GM23338 (cell line): ENCODE data around the gene HSPA1B. TPM values are rescaled to one million over a fixed set of nuclear protein-coding genes. Genes with fewer than 3 reads are reported as not detected.

ENCODE experiments used
- ATAC-seq: fragments of 200-7000 bp; cut with Tn5 transposase; 3 replicates; pipeline ENCODE4 v1.9.1; 2020
- DNase-seq: peaks from one replicate; pipeline ENCODE4 v3.0.0-alpha.2; 2015; ENCODE audit warnings: low spot score
- H2AFZ ChIP-seq: fragments of 200-600 bp; sonication (generic); 2 replicates; pipeline ENCODE4 v1.8.0; 2016; ENCODE audit warnings: antibody characterized with exemption, mild to moderate bottlenecking, moderate library complexity
- H3F3A ChIP-seq: fragments of 200-600 bp; sonication (generic); replicated peaks from 2 replicates; pipeline ENCODE4 v1.8.0; 2017; ENCODE audit warnings: antibody characterized with exemption, mixed run types, low read depth
- H3K27ac ChIP-seq: fragments of 200-600 bp; sonication (generic); 2 replicates; pipeline ENCODE4 v1.6.1; 2016; ENCODE audit warnings: low read depth
- H3K27me3 ChIP-seq: fragments of 200-600 bp; sonication (generic); 2 replicates; pipeline ENCODE4 v1.8.0; 2016; ENCODE audit warnings: mild to moderate bottlenecking, mixed run types, moderate library complexity; ENCODE audit not compliant: insufficient read depth
- H3K36me3 ChIP-seq: fragments of 200-600 bp; sonication (generic); 2 replicates; pipeline ENCODE4 v1.8.0; 2016; ENCODE audit warnings: mild to moderate bottlenecking; ENCODE audit not compliant: insufficient read depth
- H3K4me1 ChIP-seq: fragments of 200-600 bp; sonication (generic); 2 replicates; pipeline ENCODE4 v1.8.0; 2016; ENCODE audit warnings: mild to moderate bottlenecking, moderate library complexity; ENCODE audit not compliant: insufficient read depth
- H3K4me2 ChIP-seq: fragments of 200-600 bp; sonication (generic); 2 replicates; pipeline ENCODE4 v1.7.1; 2017; ENCODE audit warnings: mixed run types
- H3K4me3 ChIP-seq: fragments of 200-600 bp; sonication (generic); 2 replicates; pipeline ENCODE4 v1.6.1; 2016; ENCODE audit warnings: mixed run types
- H3K79me2 ChIP-seq: fragments of 200-600 bp; sonication (generic); replicated peaks from 2 replicates; pipeline ENCODE4 v1.8.0; 2017; ENCODE audit warnings: mild to moderate bottlenecking; ENCODE audit not compliant: insufficient read depth
- H3K9me2 ChIP-seq: fragments of 200-600 bp; sonication (generic); 2 replicates; pipeline ENCODE4 v1.8.0; 2017; ENCODE audit not compliant: insufficient read depth
- H4K20me1 ChIP-seq: fragments of 200-600 bp; sonication (generic); replicated peaks from 2 replicates; pipeline ENCODE4 v1.8.0; 2017; ENCODE audit warnings: mild to moderate bottlenecking; ENCODE audit not compliant: insufficient read depth
- H3K27ac Mint-ChIP-seq: 2 replicates; pipeline ENCODE4 v1.8.0; 2020; ENCODE audit warnings: inconsistent platforms, mild to moderate bottlenecking, moderate library complexity, mixed read lengths
- H3K27me3 Mint-ChIP-seq: 3 replicates; pipeline ENCODE4 v1.8.0; 2022; ENCODE audit warnings: low read depth, mild to moderate bottlenecking, moderate library complexity, mixed read lengths, inconsistent platforms; ENCODE audit not compliant: insufficient read depth, poor library complexity
- H3K36me3 Mint-ChIP-seq: 3 replicates; pipeline ENCODE4 v1.8.0; 2021; ENCODE audit warnings: low read depth, mild to moderate bottlenecking, inconsistent platforms, moderate library complexity, mixed read lengths
- H3K4me1 Mint-ChIP-seq: 3 replicates; pipeline ENCODE4 v1.8.0; 2020; ENCODE audit warnings: mild to moderate bottlenecking, inconsistent platforms, mixed read lengths
- H3K4me3 Mint-ChIP-seq: 3 replicates; pipeline ENCODE4 v1.8.0; 2021; ENCODE audit warnings: moderate library complexity, mild to moderate bottlenecking, inconsistent platforms, mixed read lengths
- H3K9me3 Mint-ChIP-seq: 3 replicates; pipeline ENCODE4 v1.8.0; 2020; ENCODE audit warnings: moderate library complexity, mild to moderate bottlenecking, inconsistent platforms, mixed read lengths
- CREB1 ChIP-seq: fragments of 250-450 bp; sonication (Bioruptor Pico); IDR thresholded peaks from 2 replicates; pipeline ENCODE4 v1.5.0; 2020; ENCODE audit warnings: low read depth, mild to moderate bottlenecking, moderate library complexity
- ETS1 ChIP-seq: IDR thresholded peaks from 2 replicates; pipeline ENCODE4 v1.6.1; 2016; ENCODE audit warnings: antibody characterized with exemption
- EZH2 ChIP-seq: fragments of 200-600 bp; sonication (generic); IDR thresholded peaks from one replicate; pipeline ENCODE4 v1.8.0; 2017; ENCODE audit warnings: antibody characterized with exemption, mild to moderate bottlenecking, low read depth; ENCODE audit not compliant: unreplicated experiment
- EZH2phosphoT487 ChIP-seq: fragments of 200-600 bp; sonication (generic); IDR thresholded peaks from one replicate; pipeline ENCODE4 v1.8.1; 2018; ENCODE audit warnings: antibody characterized with exemption; ENCODE audit not compliant: unreplicated experiment
- JUNB ChIP-seq: IDR thresholded peaks from one replicate; pipeline ENCODE4 v1.6.1; 2016; ENCODE audit warnings: antibody characterized with exemption; ENCODE audit not compliant: unreplicated experiment
- NANOG ChIP-seq: IDR thresholded peaks from 2 replicates; pipeline ENCODE4 v1.6.1; 2016; ENCODE audit warnings: antibody characterized with exemption, borderline replicate concordance
- POLR2AphosphoS5 ChIP-seq: IDR thresholded peaks from 2 replicates; pipeline ENCODE4 v1.6.1; 2016; ENCODE audit warnings: antibody characterized with exemption, low read depth
- REST ChIP-seq: IDR thresholded peaks from one replicate; pipeline ENCODE4 v1.6.1; 2018; ENCODE audit warnings: antibody characterized with exemption; ENCODE audit not compliant: unreplicated experiment
- STAT1 ChIP-seq: IDR thresholded peaks from one replicate; pipeline ENCODE4 v1.6.1; 2016; ENCODE audit warnings: antibody characterized with exemption; ENCODE audit not compliant: unreplicated experiment
- ZNF114 ChIP-seq: fragments of 250-450 bp; sonication (Bioruptor Pico); IDR thresholded peaks from 2 replicates; pipeline ENCODE4 v1.5.0; 2020; ENCODE audit warnings: mild to moderate bottlenecking, moderate library complexity
- ZNF331 ChIP-seq: fragments of 250-450 bp; sonication (Bioruptor Pico); IDR thresholded peaks from 2 replicates; pipeline ENCODE4 v1.5.0; 2020; ENCODE audit warnings: low read depth, mild to moderate bottlenecking, moderate library complexity
- ZNF462 ChIP-seq: fragments of 250-450 bp; sonication (Bioruptor Pico); IDR thresholded peaks from 2 replicates; pipeline ENCODE4 v1.5.0; 2020; ENCODE audit warnings: mild to moderate bottlenecking, moderate library complexity
- polyA plus RNA-seq: library from polyadenylated mRNA; unstranded; fragments of >200 nt; fragmentation: Nextera tagmentation; extraction: Ambion mirVana; gene quantifications from 2 replicates; pipeline ENCODE4 v1.2.1, GENCODE V29; 2016
- total RNA-seq: library from RNA; depleted of rRNA; stranded (reverse); fragments of >200 nt; shearing (Covaris generic); gene quantifications from 2 replicates; pipeline ENCODE4 v1.2.3, GENCODE V29; 2014
- TF ChIP-seq, protein P1 (sequence below), 2 experiments: fragments of 200-600 bp in 1 of 2; sonication (generic) in 1 of 2; conservative IDR thresholded peaks; 2 replicates each; pipeline versions ENCODE4 v1.5.1 to v1.6.1; 2016 to 2017; ENCODE audit warnings: antibody characterized with exemption in 2 of 2, low read depth in 2 of 2, mild to moderate bottlenecking in 2 of 2, moderate library complexity in 1 of 2

HSPA1B gene
- total and polyA plus RNA-seq, 2 experiments from 2014 or later, result 31.7 to 113 TPM

DNA sequence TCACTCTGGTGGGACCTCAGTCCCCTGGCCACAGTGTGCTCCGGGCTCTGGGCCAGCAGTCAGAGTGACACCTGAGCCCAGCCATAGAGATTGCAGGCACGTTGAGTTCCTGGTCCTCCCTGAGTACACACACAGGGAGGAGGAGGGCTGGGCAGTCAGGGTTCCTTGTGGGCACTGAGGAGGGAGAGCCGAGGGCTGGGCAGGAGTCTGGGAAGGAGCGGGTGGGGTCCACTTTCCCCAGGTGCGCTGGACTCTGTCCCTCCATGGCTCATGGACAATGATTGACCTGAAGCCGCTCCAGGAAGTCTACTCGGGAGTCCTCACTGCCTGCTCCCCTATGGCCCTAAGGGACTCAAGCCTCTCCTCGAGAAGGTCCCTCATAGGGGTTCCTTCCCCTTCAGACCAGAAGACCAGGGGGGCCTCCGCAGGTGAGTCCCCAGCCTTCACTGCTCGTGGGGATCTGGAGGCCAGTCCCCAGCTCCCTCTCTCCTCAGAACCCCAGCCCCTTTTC lies 50.2 kb downstream of the HSPA1B start:
- ATAC-seq (peak; percentile 9; the same call in 2 of the 3 replicates), DNase-seq (no peak)
- H3K4me1 Mint-ChIP-seq, result peaks cover 8% of the 10 kb centered on the region
- Histone ChIP-seq H4K20me1 (peaks cover 3% of the 10 kb centered on the region), H3F3A (peaks cover 14% of the 10 kb centered on the region), H3K4me3 (no peak overlapping the region), H3K79me2 (no peaks in the 10 kb centered on the region), H3K4me2 (no peak overlapping the region), H3K27ac (no peak overlapping the region), H2AFZ (no peak overlapping the region), H3K9me2 (no peaks in the 10 kb centered on the region), H3K36me3 (peaks cover 11% of the 10 kb centered on the region; the same call in 1 of the 2 replicates), H3K27me3 (no peaks in the 10 kb centered on the region), H3K4me1 (peaks cover 4% of the 10 kb centered on the region; the same call in 1 of the 2 replicates)
- H3K36me3 Mint-ChIP-seq, result peaks cover 33% of the 10 kb centered on the region
- no peaks in the 10 kb centered on the region for H3K9me3 Mint-ChIP-seq
- peaks cover 5% of the 10 kb centered on the region for H3K27me3 Mint-ChIP-seq
- H3K27ac Mint-ChIP-seq, result no peak overlapping the region
- no peak overlapping the region for H3K4me3 Mint-ChIP-seq
- TF ChIP-seq REST (no peak), ZNF331 (CRISPR knock-in tag) (no peak), EZH2phosphoT487 (no peak), ETS1 (no peak), JUNB (no peak), ZNF462 (CRISPR knock-in tag) (no peak), STAT1 (no peak), CREB1 (no peak), ZNF114 (CRISPR knock-in tag) (no peak), EZH2 (no peak), POLR2AphosphoS5 (no peak), NANOG (no peak)
- TF ChIP-seq, protein P1, sequence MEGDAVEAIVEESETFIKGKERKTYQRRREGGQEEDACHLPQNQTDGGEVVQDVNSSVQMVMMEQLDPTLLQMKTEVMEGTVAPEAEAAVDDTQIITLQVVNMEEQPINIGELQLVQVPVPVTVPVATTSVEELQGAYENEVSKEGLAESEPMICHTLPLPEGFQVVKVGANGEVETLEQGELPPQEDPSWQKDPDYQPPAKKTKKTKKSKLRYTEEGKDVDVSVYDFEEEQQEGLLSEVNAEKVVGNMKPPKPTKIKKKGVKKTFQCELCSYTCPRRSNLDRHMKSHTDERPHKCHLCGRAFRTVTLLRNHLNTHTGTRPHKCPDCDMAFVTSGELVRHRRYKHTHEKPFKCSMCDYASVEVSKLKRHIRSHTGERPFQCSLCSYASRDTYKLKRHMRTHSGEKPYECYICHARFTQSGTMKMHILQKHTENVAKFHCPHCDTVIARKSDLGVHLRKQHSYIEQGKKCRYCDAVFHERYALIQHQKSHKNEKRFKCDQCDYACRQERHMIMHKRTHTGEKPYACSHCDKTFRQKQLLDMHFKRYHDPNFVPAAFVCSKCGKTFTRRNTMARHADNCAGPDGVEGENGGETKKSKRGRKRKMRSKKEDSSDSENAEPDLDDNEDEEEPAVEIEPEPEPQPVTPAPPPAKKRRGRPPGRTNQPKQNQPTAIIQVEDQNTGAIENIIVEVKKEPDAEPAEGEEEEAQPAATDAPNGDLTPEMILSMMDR (conservative IDR thresholded peaks at IDR 0.05; ENCODE audit: low read depth in 2 of 2), result no peak
